T-helper 2 cell (primary cell): ENCODE results near the gene CBX7.

Source experiments
- DNase-seq, 5 experiments: peaks; one replicate each; pipeline versions ENCODE4 v3.0.0 to v3.0.0-alpha.2; 2012 to 2022

The CBX7 gene

GRCh38 chr22:39090426-39091064 is 61.9 kb downstream of the CBX7 start:
- peak; percentile 55 to 99 (median 75) for DNase-seq

- no peak for DNase-seq
Measured at GRCh38 chr22:39089928-39090327, 62.6 kb downstream of the CBX7 start.

GRCh38 chr22:39088685-39089032 is 63.8 kb downstream of the CBX7 start:
- DNase-seq = no peak

GRCh38 chr22:39087881-39088684 is 64.4 kb downstream of the CBX7 start:
- DNase-seq = peak in 1 of 5 experiments; percentile 51

- DNase-seq = no peak
Measured at GRCh38 chr22:39087098-39087497, 65.4 kb downstream of the CBX7 start.

- DNase-seq = no peak
Measured at GRCh38 chr22:39084666-39085065, 67.8 kb downstream of the CBX7 start.

- no peak for DNase-seq
Measured at GRCh38 chr22:39083212-39084165, 69.0 kb downstream of the CBX7 start.

GRCh38 chr22:39081598-39081997 is 70.9 kb downstream of the CBX7 start:
- DNase-seq = no peak

GRCh38 chr22:39081016-39081415 is 71.5 kb downstream of the CBX7 start:
- no peak for DNase-seq
